ENCODE results near the gene FOXS1.

FOXS1 gene

DNA sequence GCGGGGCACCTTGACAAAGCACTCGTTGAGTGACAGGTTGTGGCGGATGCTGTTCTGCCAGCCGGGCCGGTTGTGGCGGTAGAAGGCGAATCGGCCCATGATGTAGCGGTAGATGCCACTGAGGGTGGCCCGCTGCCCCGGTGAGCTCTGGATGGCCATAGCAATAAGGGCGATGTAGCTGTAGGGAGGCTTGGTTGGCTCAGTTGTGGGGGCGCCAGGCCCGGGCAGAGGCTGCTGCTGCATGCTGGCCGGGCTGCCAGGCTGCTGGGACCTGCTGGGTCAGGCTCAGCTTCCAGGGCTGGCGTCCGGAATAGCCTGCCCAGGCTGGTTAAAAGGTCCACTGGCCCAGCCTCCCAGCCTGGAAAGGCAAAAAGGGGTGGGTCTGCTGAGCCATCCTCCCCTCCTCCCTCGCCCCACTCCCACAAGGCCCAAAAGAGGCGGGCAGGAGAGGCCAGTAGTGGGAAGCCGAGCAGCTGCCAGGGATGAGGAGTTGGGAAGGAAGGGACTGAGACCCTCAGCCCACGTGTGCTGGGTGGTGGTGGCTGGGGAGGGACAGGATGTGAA, at the start of gene FOXS1:
FOXS1 (minus strand) TSS at position 305 of the 564 bp plus-strand sequence; CDS start at position 243, 62 bp downstream.
- no peak for DNase-seq (ENCODE audit: low read depth)

DNA sequence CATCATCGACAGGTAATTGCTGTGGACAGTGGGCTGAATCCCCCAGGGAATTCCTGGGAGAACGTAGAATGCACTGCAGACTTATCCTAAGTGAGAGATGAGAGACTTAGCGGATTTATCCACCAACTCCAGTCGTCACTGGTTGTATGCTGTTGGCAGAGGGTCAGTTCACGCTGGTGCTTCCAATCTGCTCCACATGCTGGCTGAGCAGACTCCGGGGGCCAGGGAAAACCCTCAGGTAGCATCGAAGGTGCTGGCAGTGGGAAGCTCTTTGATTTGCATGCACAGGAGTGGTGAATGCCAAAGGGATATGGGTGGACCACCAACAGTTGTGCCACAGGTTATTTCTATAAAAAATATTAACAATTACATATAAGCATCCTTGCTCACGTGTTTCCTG, 45.2 kb upstream of the FOXS1 start:
- DNase-seq (ENCODE audit: low read depth): no peak

DNA sequence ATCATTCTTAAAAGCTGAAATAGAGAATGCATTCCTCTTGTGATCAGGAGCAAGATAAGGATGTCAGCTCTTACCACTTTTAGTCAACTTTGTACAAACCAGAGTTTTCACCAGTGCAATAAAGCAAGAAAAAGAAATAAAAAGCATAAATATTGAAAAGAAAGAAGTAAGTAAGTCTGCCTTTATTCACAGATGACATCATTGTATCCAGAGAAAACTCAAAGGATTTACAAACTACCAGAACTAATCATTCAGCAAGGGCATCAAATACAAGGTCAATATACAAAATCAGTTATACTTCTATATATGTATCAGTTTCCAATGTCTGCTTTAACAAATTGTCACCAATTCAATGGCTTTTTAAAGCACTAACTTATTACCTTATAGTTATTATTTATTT, 38.4 kb upstream of the FOXS1 start:
- no peak for DNase-seq (ENCODE audit: low read depth)

DNA sequence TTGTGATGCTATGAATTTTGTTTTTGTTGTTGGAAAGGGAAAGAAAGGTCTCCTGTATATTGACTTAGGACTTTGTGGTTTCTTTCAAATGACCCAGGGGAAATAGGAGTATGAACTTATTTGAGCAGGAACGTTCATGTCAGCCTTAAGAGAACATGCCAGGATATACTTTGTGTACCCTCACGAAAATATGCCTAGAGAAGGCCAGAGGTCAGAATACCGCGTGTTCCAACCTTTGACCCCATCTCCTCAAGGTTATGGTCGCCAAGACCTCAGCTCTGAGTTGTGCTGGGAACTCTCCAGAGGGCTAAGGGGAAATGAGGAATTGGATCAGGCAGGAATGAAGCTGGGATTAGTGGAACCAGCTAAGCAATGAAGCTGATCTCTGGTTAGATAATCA, 36.5 kb upstream of the FOXS1 start:
- no peak for DNase-seq (ENCODE audit: low read depth)

DNA sequence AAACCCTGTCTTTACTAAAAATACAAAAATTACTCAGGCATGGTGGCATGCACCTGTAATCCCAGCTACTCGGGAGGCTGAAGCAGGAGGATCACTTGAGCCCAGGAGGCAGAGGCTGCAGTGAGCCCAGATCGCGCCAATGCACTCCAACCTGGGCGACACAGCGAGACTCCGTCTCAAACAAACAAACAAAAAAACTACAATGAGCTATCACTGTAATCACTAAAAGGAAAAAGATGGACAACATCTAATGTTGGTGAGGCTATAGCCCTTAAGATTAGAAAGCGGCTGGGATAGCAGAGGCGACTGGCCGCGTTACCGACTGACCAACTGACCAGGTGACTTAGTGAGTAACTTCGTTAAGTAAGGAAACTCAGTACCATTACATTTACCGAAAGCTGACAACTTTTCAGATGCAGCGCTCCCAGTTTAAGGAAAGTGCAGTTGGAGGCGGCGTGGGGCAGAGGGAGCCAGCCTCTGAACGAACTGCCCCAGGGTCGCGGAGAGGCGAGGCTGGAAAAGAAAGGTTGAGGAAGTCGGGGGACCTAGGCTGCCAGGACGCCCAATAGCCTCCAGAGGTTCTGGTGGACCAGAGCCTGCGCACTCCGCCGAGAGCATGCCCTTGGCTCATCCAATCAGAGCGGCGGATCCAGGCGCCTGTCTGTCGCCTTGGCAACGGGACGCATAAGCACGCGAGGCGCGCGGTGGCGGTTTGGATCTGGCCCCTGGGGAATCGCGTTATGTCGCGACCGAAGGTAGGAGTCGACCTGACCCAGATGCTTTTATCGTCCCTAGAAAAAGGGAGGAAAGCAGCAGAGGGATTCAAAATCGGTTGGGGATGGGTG, 34.0 kb upstream of the FOXS1 start:
- DNase-seq (ENCODE audit: low read depth): peak; percentile 87

DNA sequence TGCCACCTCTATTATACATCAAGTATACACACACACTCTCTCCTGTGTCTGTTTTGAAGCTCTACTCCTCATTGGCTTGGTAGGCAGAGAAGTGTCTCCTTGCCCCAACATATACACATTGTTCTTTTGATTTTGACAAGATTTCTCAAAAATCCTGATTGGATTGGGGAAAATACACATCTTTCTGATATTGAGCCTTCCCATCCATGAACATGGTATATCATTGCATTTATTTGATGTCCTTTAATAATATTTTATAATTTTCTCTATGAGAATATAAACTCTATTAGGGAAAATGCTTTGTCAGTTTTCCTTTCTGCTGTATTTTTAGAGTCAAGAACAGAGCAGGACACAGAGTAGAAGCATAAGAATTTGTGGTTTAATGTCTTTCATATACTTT, 32.3 kb upstream of the FOXS1 start:
- DNase-seq (ENCODE audit: low read depth): no peak

DNA sequence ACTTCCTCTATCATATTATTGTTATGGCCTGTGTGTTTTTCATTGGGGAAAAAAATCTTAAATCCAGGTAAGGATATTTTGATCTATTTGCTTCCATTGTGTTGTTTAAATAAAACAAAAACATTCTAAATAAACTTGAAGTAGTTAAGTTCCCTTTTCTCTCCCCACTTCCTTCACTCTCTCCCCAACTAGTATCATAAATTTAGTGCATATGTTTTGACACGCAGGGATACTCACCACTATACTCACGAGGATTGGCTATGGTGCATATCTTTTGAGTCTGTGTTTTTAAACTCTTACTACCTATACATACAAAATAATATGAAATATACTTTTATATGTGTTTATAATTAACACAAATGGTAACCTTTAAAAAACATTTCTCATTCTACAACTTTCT, 30.3 kb upstream of the FOXS1 start:
- no peak for DNase-seq (ENCODE audit: low read depth)

DNA sequence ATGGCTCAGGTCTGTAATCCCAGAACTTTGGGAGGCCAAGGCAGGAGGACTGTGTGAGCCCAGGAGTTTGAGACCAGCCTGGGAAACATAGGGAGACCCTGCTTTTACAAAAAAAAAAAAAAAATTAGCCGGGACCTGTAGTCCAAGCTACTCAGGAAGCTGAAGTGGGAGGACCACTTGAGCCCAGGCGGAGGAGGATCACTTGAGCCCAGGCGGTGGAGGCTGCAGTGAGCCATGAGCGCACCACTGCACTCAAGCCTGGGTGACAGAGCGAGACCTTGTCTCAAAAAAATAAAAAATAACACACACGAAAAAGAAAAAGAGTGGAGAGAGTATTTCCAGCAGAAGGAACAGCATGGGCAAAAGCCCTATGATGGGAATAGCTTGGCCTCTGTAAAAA, 27.0 kb upstream of the FOXS1 start:
- no peak for DNase-seq (ENCODE audit: low read depth)

DNA sequence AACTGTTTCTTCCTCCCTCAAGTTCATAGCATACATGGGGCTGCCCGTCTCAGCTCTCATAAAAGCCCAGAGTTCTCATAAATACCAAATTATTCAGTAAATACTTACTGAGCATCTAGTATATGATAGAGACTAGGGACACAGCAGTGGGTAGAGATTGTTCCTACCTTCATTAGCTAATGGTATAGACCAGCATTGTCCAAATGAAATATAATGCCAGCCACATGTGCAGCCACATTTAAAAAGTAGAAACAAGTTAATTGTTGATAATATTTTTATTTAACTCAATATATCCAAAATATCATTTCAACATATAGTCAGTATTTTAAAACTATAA, 26.2 kb upstream of the FOXS1 start:
- DNase-seq (ENCODE audit: low read depth): no peak

DNA sequence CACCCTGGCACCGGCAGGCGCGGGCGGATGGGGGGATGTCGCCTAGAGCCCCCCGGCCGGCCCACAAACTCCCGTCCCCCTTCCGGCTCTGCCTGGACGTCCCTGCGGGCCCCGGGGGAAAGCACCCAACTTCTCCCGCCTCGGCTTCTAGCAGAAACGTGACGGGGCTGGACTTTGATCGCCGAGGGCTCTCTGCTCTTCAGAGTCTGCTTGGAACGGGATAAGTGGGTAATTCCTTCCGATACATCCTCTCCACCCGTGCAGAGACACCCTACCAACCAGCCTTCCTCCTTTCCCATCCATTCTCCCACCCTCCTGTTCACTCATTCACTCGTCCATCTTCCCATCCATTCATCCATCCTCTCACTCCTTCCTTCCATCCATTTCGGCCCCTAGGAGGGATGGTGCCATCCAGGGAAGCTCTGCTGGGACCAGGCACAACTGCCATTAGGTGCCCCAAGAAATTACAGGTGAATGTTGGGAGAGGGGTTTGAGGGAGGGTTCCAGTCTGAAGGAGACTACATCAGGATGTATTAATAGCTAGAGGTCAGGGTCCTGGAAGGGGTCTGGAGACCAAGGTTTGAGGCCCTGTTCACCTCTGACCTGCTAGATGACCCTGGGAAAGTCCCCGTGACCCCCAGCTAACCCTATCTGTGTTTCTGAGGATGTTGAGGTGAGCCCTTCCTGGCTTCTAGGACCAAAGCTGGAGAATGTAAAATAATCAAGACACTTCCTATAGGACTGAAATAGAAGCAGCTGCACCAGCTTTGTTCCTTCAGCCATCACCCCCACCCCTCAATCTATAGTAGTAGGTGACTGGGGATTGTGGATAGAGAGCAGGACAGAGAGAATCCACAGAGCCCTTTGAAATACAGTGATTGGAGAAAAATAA, 25.6 kb upstream of the FOXS1 start:
- DNase-seq (ENCODE audit: low read depth): no peak

DNA sequence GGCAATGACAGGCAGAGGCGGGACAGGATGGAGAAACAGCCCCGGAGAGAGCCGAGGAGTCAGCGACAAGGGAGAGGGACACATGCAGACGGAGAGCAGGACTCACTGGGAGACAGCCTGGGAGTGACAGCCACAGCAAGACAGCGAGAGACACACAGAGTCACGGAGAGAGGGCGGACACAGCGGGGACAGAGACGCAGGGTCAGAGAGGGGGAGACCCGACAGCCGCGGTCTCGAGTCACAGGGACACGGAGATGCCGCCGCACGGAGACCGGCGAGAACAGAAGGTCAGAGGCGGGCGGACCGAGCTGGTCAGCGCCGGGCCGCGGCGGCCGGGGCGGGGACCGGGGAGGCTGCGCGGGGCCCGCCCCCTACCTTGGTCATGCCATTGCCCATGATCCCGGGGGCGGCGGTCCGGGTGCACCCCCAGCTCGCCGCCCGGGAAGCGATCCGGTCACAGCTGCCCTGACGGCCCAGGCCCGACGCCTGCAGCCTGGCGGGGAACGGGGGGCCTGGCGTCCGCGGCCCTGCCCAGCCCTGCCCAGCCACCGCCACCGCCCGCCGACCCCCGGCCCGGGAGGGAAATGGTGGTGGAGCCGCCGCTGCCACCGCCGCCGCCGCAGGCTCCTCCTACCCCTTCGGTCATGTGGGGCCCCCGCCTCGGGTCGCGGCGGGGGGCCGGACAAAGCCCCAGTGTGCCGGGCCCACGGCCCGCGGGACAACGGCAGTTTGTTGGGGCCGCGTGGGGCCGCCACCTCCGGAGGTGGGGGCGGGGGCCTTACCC, 24.7 kb upstream of the FOXS1 start, which contains the start of the genes DUSP15 and TTLL9:
DUSP15 (minus strand) TSS at position 586 of the 784 bp plus-strand sequence; CDS start at position 396, 190 bp downstream.
TTLL9 (plus strand) TSS at position 693 of the 784 bp plus-strand sequence. CDS start 493 bp downstream, outside the sequence.
- no peak for DNase-seq (ENCODE audit: low read depth)

DNA sequence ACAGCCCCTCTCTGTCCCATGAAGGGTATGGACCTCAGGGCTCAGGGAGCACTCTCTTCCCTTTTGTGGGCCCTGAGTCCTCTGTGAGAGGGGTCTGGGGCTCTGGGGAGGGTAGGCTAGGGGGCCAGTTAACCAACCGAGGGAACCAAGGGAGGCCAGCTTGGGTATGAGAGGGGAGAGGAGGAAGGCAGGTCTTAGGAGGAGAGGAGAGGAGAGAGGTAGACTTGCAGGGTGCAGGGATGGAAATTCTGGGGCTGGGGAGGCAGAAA, 24.2 kb upstream of the FOXS1 start:
- no peak for DNase-seq (ENCODE audit: low read depth)

DNA sequence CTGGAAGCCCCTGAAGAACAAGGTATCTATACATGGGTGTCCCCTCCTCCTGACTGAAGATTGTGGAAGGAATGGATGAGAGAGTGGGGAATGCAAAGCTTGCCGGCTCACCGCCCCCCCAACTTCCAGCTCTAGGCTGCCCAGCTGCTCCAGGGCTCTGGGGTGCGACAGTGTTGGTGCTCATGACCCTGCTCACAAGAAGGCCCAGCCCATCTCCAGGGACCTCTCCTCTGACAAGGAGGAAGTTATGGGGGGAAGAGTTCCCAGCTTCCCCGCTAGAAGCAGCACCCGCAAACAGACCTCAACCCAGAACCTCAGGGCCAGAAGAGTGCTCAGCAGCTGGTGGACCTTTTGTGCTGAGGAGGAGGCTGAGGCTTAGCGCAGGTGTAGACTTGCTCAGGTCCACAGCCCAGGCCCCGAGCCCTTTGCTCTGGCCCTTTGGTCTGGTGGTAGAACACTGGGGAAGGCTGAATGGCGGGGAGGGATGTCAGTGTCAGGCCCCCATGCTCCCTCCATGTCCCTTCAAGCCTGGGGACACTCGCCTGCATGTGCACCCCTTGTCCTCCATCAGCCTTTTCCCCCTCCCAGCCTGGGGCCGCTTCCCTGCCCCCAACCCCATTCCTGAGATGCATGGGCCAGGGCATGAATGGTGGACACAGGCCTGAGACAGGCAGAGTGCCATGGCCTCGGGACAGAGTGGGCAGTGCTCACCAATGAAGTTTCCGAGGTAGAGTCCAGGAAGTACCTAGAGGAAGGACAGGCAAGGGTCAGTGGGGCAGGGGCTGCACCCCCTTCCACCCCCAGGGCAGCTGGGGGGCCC, 23.7 kb upstream of the FOXS1 start:
- no peak for DNase-seq (ENCODE audit: low read depth)

DNA sequence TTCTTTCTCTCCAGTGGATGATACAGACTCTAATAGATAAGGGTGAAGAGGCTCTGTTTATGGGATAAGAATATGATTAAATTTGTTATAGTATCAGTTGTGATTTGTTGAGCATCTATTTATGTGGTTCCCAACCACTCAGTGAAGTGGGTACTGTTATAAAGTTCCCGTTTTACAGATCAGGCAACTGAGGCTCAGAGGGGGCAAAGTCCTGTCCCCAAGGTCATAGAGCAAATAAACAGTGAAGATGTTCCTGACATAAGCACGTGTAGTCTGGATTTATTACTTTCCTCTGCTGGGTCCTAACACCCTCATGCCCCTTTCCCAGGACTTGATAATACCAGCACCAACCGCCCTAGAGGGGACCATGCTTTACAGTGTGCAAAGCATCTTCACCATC, 20.8 kb upstream of the FOXS1 start:
- DNase-seq (ENCODE audit: low read depth): no peak

DNA sequence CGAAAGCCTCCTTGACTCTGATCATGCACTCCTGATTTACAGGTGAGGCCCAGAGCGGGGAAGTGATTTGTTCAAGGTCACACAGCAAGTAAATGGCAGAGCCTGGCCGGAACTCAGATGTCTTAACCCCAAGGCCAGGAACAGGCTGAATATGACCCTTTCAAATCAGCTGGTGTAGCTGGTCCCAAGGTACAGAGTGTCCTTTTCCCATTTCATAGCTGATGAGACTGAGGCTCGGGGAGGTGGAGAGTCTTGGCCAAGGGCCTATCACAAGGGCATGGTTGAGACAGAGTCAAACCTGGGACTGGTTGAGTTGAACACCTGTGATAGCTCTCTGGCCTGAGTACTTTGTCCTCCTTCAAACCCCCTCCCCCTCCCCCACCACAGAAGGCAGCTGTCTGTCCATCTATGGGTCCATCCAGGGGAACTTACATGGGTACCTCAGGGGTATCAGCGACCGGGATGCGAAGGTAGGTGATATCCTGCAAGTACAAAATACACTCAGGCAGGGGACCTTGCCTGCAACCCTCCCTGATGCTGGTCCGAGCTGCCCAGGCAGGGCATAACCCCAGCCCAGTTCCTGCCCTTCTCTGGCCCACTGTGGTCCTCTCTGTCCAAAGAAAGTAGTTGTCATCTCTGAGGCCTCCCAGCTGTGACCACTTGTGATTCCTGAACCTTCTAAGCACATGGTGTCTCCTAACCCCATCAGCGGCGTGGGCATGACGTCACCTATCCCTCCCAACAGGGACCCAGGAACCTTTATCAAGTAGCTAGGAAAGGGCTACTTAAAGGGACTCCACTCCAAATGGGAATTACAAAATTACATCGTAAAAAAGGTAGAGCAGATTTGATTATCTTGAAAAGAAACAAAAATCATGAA, 19.4 kb upstream of the FOXS1 start:
- no peak for DNase-seq (ENCODE audit: low read depth)

DNA sequence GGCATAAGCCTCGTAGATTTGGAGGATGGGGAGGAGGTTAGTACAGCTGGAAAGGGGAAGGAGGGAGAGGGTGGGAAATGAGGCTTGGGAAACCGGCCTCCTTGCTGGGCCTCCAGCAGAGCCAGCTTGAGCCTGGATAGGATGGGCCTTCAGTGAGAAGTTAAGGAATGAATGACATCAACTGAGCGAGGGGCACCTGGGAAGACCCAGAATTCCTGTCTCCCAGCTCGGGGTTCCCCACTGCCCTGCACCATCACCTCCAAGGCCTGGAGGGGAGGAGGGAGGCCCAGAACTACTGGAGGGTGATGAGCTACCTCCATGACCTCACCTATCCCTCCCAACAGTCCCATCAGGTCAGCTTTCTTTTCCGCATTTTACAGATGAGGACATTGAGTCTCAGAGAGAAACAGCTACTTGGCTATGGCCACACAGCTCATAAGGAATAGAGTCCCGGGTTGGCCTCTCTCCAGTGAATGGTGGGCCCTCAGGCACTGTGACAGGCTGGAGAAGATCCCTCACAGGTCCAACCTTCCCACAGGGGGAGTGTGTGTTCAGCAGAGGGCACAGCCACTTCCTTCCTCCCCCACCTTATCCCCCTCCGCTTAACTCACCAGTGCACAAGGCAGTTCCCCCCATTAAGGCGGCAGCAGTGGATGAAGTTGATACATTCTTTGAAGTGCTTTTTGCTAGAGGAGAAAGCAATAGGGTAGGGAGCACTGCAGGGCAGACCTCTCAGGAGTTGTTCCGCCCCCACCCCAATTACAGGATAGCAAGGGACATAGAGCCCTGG, 18.1 kb upstream of the FOXS1 start:
- no peak for DNase-seq (ENCODE audit: low read depth)

DNA sequence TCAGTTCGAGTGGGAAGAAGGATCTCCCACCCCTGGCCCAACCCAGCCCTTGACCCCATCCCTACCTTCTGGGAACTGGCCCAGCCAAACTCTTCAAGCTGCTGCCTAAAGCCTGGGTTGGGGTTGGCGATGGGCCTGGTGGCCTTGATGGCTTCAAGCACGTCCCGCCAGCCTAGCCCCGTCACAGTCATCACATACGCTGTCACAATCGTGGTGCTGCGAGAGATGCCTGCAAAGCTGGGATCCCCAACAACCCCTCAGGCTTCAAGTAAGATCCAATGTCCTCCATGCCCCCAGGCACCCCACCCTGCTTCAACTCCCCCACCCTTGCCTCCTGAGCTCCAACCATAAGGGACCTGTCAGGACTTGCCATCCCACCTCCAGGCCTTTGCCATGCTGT, 17.1 kb upstream of the FOXS1 start:
- no peak for DNase-seq (ENCODE audit: low read depth)

DNA sequence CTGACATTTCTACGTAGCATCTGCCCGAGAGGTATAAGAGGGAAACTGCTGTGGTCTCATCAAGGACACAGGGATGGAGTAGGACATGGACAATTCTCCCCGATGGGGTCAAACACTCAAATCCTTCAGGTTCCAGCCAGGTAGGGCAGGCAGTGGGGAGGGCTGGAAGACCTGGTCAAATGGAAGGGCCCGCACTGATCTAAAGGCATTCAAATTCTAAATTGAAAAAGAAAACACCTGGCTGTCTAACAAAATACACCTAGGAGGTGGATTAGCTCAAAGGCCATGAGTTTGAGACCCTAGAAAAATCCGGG, 16.7 kb upstream of the FOXS1 start:
- DNase-seq (ENCODE audit: low read depth): no peak

DNA sequence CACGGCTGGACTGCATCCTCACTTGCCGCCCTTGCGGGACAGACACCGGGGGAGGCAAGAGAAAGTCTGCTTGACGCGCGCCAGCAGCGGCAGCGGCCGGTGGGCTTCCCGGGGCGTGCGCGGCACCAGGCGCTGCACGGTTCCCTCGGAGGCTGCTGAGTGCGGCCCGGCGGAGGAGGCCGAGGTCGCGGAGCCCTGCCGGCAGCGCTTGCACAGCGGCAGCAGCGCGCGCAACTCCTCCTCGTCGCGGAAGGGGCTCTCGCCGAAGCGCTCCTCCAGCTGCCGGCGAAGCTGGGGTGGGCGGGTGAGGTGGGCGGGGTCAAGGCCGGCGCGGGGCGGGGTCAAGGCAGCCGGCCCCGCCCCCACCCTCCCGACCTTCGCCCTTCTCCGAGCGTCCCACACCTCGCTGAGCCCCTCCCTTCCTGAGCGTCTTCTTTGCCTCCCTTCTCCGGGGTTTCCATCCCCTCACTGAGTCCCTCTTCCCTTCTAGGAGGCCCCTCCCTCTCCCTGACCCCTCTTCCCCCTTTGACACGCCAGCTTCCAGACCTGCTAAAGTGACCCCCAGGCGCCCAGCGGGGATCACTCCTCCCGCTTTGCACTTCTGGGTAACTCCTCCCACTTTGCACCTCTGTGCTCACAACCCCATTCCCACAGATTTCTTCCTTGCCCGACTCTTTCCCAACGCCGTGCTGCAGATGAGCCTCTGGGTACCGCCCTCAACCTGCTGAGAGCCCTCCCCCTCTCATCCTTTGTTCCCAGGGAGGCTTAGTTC, 16.2 kb upstream of the FOXS1 start:
- peak; percentile 54 for DNase-seq (ENCODE audit: low read depth)

Measured in CMK (cell line).